HG03175 (cell line): ENCODE results near the gene GNAZ.
A peak's percentile ranks its signal among the peaks of the same experiment; 100 is the strongest.
"Not testable (repeated sequence)": the region's sequence is repeated elsewhere in the genome, so short reads cannot be mapped to it uniquely, and the experiment has no call there.

Experiments used
- ATAC-seq: cut with Tn5 transposase; IDR thresholded peaks from one replicate; pipeline ENCODE4 v1.9.1; 2021; ENCODE audit warnings: mild to moderate bottlenecking, moderate library complexity; ENCODE audit not compliant: unreplicated experiment

GNAZ gene

DNA sequence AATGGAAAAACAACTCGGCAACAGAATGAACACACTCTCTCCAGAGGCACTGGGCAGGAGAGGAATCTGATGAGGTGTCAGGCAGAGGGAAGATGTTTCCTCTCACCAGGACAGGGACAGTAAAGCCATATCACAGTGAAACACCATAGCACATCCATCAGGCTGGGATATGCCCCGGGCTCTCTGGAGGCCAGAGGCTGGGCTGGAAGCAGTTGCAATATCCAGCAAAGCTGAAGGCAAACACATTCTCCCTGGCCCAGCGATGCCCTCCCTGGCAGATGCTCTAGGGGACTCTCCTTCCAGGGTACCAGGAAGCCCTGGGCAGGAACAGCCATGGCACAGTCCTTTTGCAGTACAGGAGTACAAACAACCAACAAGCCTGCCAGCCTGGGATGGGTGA, 60.4 kb downstream of the GNAZ start:
- no peak for ATAC-seq

DNA sequence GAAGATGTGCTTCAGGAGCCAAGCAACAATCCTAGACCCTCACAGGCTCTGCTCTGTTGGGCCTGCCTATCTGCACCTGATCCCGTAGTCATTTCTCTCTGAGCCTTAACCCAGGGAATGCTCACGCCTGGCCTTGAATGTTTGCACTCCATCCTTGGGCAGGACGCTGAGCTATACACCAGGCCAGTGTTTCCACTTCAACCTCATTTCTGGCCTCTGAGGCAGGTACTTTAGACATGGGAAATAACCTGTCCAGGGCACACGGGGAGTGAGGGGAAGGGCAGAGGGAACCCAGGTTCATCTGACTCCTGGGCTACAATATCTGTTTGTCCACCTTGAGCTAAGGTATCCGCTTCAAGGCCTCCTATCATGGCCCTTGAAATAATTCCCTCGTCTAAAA, 61.6 kb downstream of the GNAZ start:
- no peak for ATAC-seq

DNA sequence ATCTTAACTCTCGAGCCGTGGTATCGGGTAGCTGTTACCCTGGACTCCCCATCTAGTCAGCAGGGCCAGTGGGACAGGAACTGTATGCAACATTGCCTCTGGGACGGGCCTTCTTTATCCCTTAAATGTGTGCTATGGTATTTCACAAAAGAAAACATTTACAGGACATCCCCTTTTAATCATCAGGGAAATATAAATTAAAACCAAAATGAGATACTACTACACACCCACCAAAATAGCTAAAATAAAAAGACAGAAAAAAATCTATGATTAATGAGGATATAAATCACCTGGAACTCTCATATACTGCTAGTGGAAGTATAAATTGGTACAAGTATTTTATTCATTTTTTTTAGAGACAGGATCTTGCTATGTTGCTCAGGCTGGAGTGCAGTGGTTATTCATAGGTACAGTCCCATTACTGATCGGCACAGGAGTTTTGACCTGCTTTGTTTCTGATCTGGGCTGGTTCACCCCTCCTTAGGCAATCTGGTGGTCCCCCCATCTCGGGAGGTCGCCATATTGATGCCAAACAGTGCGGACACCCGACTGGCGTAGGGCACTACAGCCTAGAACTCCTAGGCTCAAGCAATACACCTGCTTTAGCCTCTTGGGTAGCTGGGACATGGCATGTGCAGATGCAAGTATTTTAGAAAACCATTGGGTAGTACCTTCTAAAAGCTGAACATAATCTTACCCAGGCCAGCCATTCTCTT, 62.2 kb downstream of the GNAZ start:
- no peak for ATAC-seq

DNA sequence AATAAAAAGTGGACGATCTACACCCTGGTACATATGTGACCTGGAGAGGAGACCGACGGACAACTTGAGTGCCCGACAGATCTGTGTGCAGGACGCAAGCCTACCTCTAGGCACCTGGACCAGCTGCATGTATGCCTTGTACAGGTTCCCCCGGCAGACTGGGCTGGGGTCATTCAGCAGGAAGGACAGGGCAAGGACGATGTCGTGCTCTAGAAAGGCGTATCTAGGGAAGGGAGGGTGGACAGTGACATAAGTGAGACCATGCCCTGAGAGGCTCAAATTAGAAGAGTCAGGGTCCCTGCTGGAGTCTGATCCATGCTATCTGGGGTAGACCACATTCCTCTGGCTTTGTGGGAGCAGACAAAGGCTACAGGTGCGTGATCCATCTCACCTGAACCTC, 63.6 kb downstream of the GNAZ start:
- ATAC-seq: no peak

DNA sequence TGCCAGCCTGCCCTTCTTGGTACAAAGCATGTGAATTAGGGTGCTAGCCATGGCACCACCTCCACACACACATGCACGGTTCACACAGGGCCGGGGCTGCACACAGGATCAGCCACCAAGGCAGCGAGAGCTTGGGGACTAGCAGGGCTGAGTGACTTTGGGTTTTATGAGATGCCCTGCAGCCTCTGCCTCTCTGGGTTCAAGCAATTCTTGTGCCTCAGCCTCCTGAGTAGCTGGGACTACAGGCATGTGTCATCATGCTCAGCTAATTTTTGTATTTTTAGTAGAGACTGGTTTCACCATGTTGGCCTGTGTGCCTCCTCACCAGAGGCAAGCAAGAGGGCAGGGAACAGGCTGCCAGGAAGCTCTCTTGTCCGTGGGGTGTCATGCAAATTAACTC, 66.7 kb downstream of the GNAZ start:
- not testable (repeated sequence) for ATAC-seq

DNA sequence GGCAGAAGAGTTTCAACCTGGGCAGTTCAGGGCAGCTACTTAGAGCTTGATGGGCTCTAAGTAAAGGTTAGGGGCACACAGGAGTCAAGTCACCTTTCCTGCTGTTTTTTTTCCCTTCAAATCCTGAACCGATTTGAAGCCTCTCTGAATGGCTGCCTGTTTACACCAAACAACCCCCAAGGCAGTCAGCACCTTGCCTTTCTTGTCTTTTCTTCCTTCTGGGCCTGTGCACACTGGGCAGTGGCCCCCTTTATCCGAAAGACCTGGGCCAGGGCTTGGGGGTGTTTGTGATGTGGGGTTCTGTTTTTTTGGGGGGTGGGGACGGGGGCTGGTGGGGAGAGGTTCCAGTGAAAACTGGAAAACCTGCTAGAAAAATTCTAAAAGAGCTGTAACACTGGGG, 67.1 kb downstream of the GNAZ start:
- no peak for ATAC-seq

DNA sequence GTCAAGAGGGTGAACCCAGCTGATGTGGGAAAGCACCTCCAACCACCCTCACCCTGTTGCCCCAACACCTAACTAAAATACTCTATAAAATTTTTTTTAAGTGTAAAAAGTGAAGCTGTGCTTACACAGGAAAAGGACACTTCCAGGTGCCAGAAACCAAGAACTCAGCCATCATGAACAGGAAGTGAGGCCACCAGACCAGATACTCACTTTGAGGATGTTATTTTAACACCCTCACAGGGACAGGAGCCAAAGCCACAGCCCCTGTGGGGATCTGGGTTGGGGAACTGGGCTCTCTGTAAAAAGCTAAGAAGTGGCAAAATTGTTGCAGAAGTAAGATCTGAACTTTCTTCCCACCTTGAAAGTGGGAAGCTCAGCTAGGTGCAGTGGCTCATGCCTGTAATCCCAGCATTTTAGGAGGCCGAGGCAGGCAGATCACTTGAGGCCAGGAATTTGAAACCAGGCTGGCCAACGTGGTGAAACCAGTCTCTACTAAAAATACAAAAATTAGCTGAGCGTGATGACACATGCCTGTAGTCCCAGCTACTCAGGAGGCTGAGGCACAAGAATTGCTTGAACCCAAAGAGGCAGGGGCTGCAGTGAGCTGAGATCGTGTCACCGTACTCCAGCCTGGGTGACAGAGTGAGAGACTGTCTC, 67.7 kb downstream of the GNAZ start:
- ATAC-seq: peak; percentile 47

DNA sequence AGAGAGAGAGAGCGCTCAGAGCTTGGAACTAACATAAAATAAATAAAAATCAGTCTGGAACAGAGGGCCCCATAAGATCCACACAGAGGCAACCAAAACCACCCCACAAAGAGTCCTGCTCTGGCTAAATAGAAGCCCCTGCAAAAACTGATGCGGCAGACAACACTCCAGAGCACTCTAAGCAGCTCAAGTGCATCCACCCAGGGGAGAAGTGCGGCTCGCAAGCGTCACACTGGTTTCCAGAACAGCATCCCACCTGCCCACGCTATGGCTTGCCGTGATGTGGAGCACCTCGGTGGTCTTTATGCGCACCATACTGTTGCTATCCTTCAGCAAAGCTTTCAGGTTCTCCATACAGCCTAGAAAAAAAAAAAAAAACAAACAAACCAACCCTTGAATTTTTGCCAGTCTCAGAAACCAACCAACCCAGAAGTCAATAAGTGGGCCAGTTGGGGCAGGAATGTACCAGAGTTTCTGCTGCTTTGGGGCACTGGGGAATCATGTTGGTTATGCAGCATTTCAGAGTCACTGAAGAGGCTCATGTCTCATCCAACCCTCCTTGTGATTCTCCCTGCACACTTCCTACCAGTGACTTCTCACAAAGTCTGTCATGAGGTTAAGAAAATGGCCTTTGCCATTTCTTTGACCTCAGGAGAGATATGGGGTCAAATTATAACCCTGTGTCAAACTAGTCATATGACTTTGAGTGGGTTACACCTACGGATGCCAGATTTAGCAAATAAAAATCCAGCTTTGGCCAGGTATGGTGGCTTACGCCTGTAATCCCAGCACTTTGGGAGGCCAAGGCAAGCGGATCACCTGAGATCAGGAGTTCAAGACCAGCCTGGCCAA, 68.5 kb downstream of the GNAZ start:
- ATAC-seq: no peak

DNA sequence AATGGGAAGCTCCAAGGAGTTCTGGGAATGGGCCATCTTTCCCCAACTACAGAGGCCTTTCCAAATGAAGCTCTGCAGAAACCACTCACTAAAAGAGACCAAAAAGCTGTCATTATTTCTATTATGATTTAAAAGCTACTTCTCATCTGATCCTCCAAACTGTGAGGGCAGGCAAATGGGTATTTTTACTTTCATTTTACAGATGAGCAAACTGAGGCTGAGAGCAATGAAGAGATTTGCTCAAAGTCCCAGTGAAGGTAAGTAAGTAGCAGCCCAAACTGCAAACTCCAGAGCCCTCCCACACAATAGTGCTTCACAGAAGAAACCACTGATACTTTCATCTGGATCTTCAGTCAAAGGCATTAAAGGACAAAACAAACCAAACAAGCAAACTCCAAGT, 70.1 kb downstream of the GNAZ start:
- no peak for ATAC-seq

DNA sequence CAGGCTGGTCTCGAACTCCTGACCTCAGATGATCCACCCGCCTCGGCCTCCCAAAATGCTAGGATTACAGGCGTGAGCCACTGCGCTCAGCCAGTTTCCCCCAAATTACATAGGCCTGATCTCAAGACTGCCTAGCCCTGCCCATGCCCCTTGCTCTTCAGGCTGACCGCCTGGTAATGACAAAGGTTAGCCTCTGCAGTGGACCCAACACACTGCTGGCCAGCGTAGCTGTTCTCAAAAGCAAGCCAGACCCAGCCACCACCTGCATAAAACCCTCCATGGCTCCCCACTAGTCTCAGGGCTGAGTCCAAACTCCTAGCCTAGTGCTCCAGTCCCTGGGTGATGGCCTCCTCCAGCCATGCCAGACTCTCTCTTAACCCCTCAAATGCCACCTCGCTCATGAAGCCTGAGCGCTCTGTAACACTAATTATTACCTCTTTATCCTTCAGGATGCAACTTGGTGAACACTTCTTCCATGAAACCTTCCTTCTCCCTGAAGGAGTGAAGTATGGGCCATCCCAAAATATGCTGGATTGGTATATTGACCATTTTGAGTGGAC, 72.3 kb downstream of the GNAZ start:
- no peak for ATAC-seq

DNA sequence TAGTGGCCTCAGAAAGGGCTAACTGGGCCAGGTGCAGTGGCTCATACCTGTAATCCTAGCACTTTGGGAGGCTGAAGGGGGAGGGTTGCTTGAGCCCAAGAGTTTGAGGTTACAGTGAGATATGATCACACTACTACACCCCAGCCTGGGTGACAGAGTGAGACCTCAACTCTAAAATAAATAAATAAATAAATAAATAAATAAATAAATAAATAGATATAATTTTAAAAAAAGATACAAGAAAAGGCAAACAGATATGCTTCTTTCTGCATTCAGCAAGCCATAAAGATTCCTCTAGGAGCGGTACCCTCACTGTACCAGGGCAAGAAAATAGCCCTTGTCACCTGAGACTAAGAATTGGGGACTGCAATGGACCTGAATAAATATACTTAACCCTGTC, 72.8 kb downstream of the GNAZ start:
- ATAC-seq: no peak

DNA sequence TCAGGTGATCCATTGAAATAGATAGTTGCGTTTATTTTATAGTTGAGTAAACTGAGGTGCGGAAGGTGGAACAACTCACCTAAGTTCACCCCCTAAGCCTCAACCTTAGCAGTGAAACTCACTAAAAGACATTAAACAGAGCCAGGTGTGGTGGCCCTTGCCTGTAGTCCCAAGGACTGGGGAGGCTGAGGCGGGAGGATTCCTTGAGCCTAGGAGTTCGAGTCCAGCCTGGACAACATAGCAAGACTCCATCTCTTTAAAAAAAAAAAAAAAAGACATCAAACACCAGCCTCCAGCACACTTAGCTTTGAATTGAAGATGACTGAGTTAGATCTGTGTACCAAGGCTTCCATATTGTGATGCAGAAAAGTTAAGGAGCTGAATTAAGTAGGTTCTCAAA, 74.1 kb downstream of the GNAZ start:
- no peak for ATAC-seq

DNA sequence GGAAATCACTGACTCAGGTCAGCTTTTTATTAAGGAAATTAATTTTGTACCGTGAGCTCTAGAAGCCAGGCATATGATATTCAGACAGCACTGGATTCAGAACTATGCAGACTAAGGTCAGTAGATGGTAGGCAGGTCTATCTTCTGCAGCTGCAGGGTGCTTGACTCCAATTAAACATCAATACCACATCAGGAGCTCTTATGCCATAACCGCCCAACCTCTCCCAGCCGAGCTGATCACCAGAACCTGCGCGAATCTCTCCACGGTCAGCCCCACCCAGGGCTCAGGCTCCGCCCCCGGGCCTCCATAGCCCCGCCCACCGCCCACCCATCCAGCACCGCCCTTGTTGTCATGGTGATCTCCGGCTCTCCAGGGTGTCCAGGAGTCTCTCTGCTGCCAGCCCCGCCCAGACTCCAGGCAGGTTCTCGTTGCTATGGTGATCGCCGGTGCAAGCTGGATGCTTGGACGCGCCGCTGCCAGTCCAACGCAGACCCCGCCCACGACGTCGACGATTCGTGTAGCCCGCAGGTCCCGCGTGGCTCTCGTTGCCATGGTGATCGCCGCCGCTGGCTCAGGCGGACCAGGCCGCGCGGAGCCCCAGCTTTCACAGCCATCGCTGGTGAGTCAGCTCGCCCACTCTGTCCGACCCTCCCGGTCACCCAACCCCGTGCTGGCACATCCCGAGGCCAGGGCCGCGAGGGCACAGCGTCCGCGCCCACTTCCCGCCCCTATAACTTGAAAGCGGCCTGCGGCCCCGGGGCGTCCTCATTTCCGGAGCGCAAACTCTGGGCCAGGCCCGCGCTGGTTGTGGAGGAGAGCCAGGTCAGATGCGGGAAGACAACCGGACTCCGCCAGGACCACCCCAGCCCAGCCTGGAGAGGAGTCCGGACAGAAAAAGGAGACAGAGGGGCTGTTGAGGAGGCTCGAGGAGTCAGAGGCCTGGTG, 74.9 kb downstream of the GNAZ start, which contains the start of gene RAB36:
RAB36 (plus strand) TSS at position 546 of the 946 bp plus-strand sequence. CDS start 1,140 bp downstream, outside the sequence.
- ATAC-seq: no peak

DNA sequence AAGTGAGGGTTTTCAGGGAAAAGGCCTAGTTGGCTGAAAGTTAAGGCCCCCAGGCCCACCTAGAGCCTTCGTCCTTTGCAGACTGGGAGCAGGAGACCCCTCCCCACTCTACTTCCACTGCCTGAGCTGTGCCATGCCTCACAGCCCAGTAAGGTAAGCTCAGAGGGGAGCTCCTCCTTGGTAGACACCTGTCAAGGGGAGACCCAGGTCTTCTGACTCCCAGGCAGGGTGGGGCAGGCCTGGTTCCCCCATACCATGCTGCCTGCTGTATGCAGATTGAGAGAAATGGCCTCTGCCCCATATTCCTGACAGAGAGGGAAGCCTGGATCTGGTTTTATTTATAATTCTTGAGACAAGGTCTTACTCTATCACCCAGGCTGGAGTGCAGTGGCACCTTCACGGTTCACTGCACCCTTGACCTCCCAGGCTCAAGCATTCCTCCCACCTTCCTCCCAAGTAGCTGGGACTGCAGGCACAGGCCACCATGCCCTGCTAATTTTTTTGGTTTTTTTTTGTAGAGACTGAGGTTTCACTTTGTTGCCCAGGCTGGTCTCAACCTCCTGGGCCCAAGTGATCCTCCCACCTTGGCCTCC, 75.7 kb downstream of the GNAZ start:
- ATAC-seq: no peak

DNA sequence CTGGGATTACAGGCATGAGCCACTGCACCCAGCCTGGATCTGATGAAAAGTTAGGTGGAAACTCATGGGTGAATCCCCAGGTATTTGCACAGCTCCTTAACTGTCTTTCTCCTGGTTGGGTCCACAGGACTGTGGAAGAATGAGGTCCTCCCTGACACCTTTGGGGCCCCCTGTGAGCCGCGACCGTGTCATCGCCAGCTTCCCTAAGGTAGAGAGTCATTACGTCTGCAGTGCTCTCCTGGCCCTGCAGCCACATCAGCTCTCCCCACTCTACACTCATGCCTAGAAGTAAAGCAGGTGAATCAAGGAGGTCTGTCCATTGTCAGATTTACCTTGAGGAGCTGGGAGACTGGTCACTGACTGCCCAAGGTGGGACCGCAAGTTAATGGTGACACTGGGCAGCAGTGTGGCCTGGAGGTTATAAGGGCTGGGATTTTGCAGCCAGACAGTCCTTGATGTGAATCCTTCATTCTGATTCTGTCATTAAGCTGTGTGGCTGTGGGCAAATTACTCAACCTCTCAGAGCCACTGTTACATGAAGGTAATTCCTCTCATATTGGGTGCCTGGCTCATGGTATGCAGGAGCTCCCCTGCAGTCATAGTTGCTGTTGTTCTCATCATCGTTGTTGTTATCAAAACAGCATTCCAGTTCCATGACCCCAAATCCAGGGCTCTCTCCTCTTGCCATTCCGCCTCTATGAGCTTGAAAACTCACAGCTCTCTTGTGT, 76.3 kb downstream of the GNAZ start:
- no peak for ATAC-seq

DNA sequence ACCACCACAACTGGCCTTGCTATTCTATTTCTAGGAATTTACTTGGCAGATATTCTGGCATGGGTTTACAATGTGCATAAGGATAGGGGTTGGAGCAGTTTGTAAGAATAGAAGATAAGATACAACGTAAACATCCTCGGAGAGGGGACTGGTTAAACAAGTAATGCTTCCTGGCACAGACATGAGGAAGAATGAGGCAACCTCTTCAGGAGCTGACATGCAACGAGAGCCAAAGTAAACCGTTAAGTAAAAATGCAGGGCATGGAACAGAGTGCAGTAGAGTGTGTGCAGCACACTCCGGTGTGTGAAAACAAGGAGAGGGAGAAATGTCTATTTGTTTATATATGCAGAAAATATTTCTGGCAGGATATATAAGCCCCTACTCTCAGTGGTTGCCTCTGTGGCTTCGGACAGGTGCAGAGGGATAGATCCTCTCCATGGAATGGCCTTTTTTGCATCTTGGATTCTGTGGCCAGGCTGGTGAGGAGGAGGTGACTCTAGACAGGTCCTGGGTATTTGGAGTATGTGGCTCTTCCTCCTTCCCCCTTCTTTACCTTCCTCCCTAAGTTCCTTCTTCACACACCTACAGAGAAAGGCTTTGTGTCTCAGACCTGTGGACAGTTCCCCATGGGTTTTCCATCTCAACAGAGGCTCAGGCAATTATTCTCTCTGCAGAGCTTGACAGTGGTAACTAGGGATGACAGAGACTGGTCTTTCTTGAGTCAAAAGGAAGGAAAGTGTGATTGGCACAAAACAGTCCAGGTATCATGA, 77.5 kb downstream of the GNAZ start:
- ATAC-seq: no peak

DNA sequence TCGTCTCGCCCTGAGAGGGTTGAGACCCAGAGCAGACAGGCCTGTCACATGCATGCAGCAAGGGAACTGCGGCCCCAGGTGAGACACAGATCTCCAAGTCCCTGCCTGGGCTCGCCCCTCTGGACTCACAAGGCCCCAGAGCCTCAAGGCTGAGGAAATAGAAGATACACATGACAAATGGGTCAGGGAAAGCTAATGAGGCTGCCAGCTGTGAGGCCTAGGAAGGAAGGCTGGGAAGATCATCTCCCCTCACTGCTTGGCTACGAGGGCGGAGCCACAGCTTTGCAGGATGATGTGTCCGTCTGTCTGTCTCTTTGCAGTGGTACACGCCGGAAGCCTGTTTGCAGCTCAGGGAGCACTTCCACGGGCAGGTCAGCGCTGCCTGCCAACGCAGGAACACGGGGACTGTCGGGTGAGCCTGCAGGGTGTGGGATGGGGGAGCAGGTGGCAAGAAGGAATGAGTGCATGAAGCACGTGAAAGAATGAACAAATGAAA, 79.5 kb downstream of the GNAZ start:
- ATAC-seq: no peak

DNA sequence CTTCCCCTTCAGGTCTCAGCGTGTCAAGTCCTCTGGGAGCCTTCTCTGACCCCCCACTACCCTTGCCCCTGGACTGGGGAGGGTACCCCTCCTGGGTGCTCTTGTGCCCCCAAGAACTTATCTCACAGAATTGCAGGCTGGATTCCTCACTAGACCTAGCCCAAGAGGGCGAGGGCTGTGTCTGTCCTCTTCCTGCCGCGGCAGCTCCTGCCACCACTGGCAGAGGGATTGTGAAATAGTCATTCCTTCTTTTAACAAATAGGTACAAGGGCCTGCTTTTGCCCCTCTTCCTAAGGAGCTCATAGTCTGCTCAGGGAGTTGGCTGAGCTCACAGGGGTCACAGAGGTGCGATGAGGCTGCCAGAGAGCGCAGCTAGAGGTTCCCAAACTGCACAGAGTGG, 80.4 kb downstream of the GNAZ start:
- ATAC-seq: no peak
